CD4-positive, alpha-beta T cell treated with Interleukin-2 at 100 ng/mL for 4 hours (primary cell): Measurements from ENCODE around the gene P2RY8.
"Not testable (repeated sequence)": the region's sequence is repeated elsewhere in the genome, so short reads cannot be mapped to it uniquely, and the experiment has no call there.

ENCODE experiments used
- DNase-seq: peaks from one replicate; pipeline ENCODE4 v3.0.0-alpha.2; 2020; ENCODE audit warnings: low spot score

The P2RY8 gene

DNA sequence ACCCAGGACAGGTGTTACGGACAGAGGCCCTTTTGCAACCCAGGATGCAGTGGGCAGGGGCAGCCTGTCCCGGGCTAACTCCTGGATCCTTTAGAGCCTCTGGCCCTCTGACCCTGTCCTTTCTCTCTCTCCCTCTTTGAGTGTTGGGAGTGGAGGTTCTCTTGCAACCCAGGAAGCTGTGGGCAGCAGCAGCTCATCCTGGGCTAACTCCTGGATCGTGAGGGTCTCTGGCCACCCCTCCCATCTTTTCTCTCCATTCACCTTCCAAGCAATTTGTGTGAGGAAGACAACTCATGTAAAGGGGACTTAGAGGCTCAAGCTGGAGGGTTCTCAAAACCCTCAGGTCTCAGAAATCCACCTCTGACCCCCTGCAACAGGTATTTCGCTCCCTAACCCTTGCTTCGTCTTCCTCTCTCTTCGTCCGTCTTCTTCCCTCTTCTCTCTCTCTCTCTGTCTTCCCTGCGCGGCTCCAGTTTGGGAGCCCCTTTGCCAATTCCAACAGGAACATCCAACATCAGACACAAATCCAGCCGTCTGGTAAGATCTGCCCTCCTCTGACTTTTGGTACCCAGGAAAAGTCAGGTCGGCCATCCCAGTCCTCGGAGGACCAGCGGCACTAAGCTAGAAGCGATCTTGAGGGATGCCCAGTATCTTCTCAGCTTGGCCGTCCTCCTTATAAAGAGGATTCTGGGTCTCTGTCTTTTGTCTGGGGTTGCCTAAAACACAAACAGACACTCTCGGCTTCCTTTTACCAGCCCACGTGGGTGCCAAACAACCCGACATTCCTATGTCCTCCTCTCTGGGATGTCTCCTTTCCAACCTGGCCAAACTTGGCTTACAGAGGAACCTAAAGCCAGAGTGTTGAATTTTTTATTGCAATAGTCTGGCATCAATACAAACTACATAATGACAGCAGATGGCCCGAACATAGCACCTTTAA lies 92.2 kb downstream of the P2RY8 start:
- DNase-seq: no peak

DNA sequence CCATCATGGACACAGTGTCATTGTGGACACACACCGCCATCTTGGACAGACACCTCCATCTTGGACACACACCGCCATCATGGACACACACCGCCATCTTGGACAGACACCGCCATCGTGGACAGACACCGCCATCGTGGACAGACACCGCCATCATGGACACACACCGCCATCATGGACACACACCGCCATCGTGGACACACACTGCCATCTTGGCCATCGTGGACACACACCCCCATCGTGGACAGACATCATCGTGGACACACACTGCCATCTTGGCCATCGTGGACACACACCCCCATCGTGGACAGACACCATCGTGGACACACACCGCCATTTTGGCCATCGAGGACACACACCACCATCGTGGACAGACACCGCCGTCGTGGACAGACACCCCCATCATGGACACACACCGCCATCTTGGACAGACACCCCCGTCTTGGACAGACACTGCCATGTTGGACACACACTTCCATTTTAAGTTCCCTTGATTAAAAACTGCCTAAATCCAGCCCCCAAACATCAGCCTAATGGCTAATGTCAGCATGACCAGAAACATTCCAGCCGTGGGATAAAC lies 93.4 kb downstream of the P2RY8 start:
- no peak for DNase-seq

DNA sequence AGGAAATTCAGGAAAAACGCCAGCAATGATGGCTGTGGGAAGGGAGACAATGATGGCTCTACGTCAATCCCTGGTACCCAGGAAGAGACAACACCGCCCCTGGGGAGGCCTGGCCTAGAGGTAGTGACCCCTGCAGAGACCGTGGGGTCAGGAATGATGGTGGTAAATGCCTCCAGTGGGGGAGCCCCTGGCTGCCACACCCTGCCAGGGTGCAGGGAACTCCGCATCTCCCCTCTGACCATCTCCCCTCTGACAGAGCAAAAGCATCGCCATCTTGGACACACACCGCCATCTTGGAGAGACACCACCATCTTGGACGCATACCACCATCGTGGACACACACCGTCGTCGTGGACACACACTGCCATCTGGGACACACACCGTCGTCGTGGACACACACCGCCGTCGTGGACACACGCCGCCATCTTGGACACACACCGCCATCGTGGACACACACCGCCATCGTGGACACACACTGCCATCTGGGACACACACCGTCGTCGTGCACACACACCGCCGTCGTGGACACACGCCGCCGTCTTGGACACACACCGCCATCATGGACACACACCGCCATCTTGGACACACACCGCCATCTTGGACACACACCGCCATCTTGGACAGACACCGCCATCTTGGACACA lies 94.1 kb downstream of the P2RY8 start:
- no peak for DNase-seq

DNA sequence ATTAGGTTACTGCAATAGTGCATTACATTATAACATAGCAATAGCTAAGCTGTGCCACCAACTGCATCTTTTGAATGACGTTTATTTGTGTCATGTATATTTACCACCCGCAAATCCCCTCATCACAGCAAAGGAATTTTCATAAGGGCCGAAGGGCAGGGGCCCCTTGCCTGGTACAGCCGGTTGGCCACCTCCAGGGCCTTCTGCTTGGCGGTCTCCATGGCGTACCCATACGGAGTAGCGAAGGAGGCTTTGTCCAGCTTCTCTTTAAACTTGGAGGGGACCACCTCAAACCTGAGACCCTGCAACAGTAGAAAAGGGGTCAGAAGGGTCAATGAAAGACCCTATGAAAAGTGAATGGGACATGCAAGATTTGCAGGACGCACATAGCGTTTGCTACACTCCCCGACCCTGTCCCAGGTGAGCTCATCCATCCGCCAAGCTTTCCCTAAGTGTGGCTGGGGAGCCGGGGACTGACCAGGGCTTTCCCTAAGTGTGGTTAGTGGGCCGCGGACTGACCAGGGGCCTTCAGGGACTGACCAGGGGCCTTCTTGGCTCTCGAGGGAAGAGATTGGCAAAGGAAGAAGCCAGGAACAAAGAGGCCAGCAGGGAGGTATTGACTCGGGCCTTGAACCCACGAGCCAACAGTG lies 94.8 kb downstream of the P2RY8 start:
- DNase-seq: no peak

DNA sequence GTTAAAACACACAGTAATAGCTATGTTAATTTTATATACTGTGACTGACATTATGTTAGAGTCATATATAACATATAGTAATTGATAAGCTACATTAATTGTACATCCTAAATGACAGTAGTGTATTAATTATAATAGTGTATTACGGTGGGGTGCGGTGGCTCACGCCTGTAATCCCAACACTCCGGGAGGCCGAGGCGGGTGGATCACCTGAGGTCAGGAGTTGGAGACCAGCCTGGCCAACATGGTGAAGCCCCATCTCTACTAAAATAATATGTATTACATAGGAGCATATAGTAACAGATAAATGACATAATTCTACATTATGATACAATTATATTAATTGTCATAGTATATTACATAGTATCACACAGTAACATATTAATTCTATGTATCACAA lies 96.5 kb downstream of the P2RY8 start:
- no peak for DNase-seq

DNA sequence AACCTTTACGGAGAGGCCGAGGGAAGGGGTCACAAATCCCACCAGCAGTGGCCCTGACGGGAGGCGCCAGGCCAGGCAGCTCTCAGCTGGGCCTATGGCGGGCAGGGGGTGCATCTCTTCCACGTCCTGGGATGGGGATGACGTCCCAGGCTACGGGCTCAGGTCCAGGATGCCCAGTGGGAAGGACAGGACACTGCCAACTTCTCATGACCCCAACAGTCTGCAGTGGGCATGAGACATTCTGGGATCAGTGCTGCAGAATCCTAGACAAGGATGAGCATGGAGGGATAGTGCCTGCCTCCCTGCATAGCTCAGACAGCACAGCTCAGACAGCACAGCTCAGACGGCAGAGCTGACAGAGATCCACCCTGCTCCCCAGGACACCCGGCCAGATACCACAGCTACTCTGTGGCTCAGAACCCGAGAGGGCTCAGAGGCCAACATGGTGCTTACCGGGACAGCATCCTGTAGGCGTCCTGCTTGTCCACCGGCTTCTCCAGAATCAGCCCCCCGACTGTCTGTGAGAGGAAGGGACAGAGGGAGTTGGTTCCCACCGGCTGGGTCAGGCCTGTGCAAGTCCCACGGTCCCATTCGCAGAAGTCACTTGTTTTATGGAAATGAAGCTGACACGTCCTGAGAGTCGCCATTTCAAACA lies 101.6 kb downstream of the P2RY8 start:
- no peak for DNase-seq

DNA sequence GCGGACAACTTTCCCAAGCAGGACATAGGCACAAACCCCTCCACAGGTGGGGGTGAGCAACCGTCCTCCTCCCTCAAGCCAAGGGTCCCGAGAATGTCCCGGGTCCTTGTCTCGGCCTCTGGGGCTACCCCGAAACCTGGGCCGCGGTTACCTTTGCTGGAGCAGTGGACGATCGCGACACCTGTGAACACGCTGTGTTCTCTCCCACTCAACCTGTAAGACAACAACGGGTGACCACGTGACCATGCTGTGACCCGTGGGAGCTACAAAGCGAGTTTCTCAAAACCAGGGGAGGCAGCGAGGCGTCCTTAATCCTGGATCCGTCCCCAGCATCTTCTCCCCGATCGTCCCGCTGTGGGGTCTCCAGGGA lies 102.1 kb downstream of the P2RY8 start:
- DNase-seq: no peak

DNA sequence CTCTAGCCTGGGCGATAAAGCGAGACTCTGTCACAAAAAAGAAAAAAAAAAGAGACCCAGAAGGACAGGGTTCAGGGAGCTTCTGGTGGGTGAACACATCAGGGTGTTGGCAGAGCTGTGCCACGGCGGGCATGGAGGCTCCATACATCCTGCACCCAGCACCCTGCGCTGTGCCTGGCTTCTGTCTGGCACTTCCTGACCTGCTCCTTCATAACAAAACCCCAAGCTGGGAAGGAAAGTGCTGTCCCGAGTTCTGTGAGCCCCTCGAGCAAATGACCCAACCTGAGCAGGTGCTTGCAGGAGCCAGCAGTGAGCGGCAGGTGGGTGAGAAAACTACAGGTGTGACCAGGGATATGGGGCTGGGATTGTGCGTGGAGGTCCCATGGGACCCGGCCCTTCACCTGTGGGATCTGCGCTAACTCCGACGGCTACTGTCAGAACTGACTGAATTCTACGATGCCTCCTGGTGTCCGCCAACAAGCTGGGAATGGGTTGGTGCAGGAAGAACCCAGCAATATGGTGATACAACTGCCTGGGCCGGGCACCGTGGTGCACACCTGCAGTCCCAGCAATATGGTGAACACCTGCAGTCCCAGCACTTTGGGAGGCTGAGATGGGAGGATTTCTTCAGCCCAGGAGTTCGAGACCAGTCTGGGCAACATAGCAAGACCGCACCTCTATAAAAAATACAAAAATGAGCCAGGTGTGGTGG lies 103.2 kb downstream of the P2RY8 start:
- no peak for DNase-seq

DNA sequence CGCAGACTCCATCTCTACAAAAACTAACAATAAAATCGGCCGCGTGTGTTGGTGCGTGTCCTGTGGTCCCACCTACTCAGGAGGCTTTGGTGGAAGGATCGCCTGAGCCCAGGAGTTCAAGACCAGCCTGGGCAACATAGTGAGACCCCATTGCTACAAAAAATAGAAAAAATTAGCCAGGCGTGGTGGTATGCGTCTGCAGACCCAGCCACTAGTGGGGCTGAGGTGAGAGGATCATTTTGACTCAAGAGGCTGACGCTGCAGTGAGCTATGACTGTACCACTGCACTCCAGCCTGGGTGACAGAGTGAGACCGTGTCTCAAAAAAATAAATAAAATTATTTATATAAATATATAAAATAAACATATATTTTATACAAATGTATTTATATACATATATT lies 106.5 kb downstream of the P2RY8 start:
- DNase-seq: no peak

DNA sequence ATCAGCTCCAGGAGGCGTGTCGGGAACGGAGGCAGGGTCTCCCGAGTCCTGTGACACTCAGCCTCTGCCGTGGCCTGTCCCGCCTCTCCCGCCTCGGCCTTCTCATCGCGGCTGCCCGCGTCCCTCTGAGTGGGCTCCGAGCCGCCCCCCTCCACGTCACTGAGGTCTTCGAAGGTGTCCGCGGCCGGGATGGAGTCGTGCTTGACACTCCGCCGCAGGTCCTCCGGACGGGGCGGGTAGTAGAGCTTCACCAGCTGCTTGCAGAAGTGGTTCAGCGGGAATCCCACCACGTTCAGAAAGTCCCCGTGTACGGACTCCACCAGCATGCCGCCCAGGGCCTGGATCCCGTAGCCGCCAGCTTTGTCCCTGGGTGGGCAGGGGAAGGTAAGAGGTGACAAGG lies 109.2 kb downstream of the P2RY8 start:
- no peak for DNase-seq

DNA sequence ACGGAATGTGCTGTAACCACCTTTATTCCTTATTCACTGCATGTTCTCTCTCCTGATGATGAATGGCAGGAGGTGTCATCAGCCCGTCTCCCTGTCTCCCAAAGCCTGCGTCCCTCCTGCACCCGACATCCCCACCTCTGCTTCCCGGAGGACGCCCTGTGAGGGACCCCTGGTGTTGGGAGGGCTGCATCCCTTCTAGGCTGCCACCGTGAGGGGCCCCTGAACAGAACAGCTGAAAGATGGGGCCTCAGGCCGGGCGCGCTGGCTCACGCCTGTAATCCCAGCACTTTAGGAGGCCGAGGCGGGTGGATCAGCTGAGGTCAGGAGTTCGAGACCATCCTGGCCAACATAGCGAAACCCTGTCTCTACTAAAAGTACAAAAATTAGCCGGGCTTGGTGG lies 110.7 kb downstream of the P2RY8 start:
- not testable (repeated sequence) for DNase-seq

DNA sequence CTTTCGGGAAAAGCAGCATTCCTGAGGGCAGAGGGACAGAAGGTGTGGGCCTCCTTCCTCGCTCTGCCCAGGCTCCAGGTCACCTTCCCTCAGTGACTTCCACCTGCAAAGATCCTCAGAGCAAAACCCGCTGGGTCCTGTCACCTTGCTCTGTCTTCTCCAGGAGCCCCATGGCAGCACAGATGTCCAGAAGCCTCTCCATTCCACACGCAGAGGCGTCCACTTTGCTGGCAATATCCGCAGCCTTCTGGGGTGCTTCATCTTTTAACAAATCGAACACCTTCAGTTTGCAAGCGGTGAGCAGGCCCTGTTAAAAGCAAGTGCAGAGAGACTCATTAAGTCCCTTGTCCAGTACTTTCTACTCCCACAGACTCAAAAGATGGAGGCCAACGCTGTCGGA lies 111.6 kb downstream of the P2RY8 start:
- DNase-seq: no peak

DNA sequence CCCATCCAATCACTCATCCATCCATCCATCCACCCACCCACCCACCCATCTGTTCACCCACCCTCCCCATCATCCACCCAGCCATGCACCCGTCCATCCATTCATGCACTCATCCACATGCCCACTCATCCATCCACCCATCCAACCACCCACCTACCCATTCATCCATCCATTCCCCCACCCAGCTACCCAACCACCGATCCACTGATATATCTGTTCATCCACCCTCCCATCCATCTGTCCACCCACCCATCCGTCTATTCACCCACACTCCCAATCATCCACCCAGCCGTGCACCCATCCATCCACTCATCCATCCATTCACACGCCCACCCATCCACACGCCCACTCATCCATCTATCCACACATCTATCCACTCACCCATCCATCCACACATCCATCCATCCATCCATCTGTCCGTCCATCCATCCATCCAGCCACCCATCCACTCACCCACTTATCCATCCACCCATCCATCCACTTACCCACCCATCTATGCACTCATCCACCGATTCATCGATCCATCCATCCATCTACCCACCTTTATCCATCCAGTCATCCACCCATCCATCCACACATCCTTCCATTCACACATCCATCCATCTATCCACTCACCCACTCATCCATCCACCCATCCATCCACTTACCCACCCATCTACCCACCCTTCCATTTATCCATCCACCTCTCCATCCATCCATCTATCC lies 112.7 kb downstream of the P2RY8 start:
- no peak for DNase-seq

DNA sequence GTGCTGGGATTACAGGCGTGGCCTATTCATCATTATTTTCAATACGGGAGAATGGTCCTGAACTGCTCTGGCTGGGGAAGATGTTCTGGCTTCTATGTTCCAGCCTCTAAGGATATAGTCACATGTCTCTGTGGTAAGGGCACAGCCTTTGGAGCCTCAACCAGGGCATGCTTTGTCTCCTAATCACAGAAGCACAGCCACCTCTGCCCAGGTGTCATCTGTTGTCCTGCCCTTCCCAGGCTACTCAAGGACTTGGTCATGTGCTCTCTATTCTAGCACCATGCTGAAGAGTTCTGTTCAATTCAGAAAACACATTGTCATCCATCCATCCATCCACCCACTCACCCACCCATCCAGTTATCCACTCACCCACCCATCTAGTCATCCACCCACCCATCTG lies 113.8 kb downstream of the P2RY8 start:
- DNase-seq: no peak

DNA sequence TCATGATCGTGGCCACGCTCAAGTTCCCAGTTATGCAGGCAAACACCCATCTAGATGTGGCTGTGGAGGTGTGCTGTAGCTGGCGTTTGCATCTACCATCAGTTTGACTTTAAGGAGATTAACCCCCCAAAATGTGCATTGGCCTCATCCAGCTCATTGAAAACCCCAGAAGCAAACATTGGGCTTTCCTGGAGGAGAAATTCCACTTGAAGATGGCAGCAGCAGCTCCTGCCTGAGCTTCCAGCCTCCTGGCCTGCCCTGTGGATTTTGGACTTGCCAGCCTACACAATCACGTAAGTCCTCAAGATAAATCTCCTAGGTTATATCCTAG lies 114.9 kb downstream of the P2RY8 start:
- DNase-seq: no peak

DNA sequence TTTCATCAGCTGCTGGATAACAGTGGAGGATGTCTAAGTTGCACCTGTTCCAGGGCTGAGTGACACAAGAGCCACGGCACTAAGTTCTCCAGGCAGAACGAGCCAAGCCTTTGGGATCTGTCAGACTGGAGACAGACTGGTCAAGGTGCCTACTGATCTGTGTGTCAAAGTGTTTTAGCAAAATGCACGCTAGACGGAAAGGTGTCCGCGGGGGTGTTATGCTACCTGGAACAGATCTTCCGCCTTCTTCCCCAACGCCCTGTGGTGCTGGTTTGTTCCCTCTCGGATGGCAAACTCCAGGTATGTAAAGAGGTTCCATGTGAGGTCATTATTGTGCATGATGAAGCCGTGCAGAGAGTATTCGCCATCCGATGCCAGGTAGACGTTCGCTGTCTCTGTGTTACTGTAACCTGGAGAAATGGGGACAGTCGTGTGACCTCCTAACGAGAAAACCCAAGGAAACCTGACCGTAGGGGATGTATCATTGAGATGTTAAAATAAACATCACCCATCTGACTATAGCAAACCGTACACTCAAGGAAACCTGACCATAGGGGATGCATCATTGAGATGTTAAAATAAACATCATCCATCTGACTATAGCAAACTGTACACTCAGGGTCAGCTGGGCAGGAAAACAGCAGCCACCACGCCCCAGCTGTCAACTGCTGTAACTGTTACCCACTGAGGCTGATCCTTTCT lies 115.4 kb downstream of the P2RY8 start:
- no peak for DNase-seq

DNA sequence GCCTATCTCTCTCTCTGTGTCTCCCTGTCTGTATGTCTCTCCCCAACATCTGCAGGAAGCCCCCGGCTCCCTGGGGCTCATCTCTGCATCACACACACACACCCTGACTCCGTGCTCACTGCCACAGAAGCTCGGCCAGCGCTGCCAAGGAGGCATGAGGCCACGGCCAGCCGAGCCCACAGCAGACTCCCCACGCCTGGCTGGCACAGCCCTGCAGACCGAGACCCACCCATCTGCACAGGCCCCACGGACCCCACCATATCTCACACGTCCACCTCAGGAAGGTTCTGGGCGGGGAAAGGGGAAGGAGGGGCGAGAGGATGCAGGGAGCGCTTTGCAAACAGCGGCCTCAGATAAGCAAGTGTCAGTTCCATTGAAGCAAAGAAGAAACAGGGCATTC lies 116.6 kb downstream of the P2RY8 start:
- DNase-seq: no peak

DNA sequence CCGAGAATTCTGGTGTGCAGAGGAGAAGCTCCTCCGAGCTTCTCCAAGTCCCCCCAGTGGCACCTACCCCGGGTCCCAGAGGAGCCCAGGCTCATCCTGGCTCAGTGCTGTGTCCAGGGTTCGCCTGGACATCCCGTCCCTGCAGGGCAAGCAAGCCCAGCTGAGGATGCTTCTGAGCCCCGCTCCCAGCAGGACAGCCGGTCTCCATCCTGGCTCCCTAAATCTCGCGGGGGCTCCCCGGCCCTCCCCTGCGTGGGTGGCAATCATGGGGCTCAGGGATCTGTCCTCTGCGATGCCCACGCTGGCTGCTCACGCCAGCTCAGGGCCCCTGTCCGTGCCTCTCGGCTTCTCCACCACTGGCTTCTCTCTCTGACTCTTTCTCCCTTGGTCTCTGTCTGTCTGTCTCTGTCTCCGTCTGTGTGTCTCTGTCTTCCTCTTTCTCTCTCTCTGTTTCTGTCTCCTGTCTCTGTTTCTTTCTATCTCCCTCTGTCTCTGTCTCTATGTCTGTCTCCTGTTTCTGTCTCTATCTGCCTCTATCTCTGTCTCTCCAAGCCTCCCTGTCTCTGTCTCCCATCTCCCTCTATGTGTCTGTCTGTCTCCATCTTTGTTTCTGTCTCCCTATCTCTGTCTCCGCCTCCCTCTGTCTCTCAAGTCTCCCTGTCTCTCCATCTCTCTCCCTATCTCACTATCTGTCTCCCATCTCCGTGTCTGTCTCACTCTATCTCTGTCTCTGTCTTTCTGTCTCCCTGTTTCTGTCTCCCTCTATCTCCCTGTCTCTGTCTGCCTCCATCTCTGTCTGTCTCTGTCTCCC lies 117.2 kb downstream of the P2RY8 start:
- no peak for DNase-seq

DNA sequence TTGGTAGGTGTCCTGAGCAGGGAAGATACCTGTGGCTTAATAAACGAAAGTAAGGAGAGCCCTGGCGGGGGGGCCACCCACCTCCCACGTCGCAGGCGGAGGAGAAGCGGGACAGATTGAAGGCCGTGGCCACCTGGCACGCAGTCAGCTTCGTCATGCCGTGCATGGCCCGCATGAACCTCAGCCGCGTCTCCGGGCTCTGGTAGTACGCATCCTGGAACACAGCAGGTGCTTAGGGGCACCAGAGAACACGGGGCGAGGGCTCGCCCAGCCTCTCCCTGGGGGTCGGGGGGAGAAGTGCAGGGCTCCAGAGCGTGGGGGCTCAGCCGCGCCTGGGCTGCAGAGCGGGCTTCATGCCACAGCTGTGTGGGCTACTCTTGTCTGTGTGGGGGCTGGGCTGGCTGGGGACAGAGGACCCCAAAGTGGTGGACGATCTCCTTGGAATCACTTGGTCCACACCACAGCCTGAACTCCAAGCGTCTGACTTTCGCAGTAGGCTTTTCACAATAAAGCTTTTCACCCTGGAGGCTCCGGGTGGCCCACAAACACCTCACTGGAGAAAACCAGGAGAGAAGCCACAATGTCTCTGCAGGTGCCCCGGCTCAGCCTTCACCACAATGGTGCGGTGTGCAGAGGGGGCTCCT lies 118.0 kb downstream of the P2RY8 start:
- DNase-seq: no peak
